Stimulated activated CD4-positive, alpha-beta T cell treated with anti-CD3 and anti-CD28 coated beads, Interleukin-2, amount 100 ng/mL, for 4 hours (primary cell): Measurements from ENCODE around the gene TRIM40.
"Not testable (repeated sequence)": the region's sequence is repeated elsewhere in the genome, so short reads cannot be mapped to it uniquely, and the experiment has no call there.

ENCODE experiments used
- DNase-seq: peaks from one replicate; pipeline ENCODE4 v3.0.0-alpha.2; 2020; ENCODE audit warnings: low read depth

Gene TRIM40

GRCh38 chr6:30113841-30114240 is 22.1 kb upstream of the TRIM40 start:
- DNase-seq, result no peak

- no peak for DNase-seq
These were observed 19.2 kb upstream of the TRIM40 start for GRCh38 chr6:30116724-30117123.

DNA sequence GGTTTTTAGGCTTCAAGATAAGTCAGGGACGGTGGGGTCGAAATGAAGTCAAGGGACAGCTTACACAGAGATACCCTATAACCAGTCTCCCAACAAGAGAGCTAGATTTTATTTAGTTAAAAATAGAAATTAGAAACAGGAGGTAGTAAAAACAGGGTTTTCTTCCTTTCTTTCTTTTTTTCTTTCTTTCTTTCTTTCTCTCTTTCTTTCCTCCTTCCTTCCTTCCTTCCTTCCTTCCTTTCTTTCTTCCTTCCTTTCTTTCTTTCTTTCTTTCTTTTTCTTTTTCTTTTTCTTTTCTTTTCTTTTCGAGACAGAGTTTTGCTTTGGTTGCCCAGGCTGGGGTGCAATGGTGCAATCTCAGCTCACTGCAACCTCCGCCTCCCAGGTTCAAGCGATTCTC is 17.2 kb upstream of the TRIM40 start:
- not testable (repeated sequence) for DNase-seq

- DNase-seq, result no peak
These were observed 14.2 kb upstream of the TRIM40 start for GRCh38 chr6:30121446-30122366.

DNA sequence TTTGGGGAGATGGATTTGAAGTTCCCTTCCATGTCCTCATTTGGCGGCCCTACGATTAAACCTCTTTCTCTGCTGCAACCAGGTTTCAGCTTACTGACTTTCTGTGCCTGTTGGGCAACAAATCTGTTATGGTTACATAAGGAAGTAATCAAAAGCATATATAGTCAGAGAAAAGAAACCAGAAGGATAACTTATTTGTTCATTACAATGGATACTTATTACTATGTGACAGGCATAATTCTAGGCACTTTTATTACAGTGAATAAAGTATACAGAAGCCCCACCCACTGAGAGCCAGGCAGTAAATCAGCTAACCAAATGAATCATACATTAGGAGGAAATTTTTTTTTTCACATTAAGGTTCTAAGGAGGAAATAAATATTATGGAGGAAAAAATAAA is 13.4 kb upstream of the TRIM40 start:
- DNase-seq, result no peak

DNA sequence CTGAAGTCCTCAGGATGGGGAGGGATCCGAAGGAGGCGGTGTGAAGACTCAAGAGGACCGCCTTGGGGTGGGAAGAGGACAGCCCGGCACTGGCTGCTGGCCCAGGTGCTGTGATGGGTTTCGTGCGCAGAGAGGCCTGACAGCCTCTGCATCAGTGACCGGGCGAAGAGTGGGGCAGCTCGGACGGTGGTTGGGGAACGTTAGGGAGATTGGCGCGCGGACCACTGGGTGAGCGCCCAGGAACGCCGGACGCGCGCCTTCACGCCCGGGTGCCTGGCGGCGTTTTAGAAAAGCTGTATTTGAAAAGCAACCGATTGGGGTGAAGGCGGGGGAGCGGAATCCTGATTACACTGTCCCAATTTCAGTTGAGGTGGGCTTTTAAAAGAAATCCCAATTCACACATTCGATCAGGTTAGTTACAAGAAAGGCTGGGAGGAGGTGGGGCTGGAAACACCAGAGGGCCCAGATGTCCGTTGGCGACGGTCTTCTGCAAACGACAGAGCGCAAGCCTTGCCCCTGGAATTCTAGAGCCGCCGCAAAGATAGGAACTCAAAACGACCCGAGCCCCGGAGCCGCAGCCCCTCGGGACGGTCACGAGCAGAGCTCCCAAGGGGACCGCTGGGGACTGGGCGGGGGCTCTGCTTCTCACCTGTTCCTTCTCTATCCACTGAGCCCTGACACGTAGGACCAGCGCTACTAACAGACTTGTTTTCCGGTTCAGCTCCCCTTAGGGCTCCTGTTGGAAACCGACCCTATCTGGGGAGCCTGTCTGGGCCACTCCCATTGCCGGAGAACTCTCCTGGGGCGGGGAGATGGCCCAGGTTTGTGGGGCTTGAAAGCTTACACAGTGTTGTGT is 8.5 kb upstream of the TRIM40 start:
- no peak for DNase-seq

DNA sequence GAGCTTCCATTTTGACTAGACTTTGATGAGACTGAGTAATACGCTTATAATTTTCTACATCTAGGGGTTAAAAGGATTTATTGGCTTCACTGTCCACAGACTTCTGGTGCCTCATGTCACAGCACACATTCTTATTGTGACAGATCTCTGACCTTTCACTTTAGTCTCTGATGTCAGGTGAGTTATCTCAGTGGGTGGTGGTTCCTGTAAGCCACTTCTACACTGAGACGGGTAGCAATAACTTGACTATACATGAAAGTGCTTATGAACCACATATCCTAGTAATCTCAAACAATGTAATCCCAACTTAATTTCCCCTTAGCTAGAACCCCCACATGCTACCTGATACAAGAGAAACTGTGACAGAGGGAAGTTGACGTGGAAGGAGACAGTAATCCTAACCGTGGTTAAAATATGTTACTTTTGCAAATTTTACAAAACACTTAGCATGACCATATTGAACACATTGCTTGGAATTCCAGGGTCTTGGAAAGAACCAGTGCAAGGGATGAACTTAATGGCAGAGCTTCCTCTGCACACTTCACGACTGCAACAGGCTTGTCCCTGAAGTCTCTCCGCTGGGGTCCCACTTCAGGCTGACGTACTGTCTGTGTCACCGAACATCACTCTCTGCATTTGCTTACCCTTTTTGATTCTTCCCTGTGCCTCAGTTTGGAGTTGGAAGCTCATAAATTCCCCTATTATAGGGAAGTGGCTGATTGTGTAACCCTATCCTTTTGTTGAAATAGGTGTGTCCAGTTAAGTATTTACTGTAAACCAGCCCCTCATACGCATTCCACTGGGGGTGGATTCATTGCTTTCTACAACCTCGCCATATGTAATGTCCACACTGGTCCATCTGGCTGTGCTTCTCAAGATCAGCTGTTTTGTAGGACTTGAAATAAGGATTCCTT is 6.4 kb upstream of the TRIM40 start:
- no peak for DNase-seq

DNA sequence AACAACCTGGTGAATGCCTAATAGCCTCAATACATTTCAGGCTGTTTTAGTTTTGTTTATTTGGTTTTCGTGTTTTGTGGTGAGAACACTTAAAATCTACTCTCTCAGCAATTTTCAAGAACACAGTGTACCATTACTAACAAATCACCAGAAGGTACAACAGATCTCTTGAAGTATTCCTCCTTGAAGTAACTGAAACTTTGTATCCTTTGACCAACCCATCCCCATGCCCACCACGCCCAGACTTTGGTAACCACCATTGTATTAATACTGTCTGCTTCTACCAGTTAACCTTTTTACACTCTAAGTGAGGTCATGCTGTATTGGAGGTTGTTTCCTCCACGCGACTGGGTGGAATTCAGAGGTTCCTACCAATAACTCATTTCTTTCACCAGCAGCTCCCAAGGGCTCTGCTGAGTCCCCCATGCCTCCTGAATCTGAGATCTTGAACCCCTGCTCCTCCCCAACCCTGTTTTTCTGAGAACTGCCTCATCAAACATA is 5.7 kb upstream of the TRIM40 start:
- no peak for DNase-seq

DNA sequence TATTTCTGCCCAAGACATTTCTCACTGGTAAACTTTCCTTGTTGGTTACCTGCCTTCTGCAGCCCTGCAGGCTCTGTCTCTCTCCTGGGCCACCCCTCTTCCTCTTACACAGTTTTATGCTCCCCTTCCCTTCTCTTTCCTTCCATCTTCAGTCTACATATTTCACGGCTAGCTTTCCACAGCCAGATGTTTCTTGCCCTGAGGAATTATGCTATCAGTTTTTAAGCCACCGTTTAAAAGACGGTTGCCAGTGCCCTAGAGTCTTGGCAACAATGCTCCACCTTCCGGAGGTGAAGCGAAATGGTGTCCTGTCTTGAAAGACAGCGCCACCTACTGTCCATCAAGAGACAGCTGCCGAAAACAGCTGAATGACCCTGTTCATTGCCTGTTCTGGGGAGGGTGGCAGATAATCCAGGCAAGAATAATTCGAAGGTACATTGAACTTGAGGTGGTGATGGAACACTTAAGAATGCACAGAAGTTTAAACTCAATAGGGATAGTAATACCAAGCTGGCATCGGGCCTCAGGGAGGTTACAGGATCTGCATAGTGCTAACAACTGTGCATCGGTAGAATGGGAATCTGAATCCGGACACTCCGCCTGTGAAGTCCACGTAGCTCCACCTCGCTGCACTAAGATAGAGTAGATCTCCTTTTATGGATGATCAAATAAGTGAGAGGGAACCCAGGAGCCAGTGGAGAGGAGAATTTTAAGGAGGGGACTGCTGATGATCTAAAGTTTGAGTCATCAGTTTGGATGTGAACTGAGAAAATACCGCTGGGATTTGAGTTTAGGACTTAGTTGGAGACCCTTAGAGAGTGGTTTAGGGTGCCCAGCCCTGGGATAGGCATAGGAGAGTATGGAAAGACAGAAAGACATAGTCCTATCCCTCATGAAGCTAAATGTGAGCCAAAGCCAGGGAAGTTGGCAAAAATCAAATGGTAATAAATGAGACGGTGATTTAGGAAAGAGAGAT is 4.8 kb upstream of the TRIM40 start:
- DNase-seq, result peak; percentile 58

DNA sequence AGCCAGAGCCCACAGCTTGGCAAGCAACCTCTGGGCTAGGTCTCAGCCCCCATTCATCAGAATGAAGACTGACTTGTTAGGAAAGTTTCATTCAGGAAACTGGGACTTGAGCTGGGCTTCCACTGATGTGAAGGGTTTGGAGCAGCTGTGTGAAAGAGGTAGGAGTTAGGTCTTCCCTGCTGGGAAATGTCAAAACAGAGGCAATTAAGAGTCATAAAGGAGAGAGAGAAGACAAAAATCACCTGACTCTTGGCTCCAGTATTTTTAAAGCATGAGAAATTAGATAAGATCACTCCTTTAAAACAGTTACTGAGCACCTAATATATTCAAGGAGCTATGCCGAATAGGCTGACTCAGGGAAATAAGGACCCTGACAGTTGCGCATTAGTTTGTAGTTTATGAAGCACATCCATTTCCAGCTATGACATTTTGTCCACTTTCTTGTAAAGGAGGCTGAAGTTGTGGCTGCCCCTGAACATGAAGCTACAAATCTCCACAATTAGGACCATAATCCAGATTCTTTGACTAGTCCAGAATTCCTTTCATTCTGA is 3.9 kb upstream of the TRIM40 start:
- no peak for DNase-seq

- DNase-seq, result no peak
These were observed 793 bp upstream of the TRIM40 start for GRCh38 chr6:30135147-30135546.

- DNase-seq, result no peak
These were observed 788 bp downstream of the TRIM40 start for GRCh38 chr6:30136570-30137286.

DNA sequence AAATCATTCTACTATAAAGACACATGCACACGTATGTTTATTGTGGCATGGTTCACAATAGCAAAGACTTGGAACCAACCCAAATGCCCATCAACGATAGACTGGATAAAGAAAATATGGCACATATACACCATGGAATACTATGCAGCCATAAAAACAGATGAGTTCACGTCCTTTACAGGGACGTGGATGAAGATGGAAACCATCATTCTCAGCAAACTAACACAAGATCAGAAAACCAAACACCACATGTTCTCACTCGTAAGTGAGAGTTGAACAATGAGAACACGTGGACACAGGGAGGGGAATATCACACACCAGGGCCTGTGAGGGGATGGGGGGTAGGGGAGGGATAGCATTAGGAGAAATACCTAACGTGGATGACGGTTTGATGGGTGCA is 4.3 kb downstream of the TRIM40 start:
- not testable (repeated sequence) for DNase-seq

GRCh38 chr6:30142665-30143064 is 6.7 kb downstream of the TRIM40 start:
- no peak for DNase-seq

DNA sequence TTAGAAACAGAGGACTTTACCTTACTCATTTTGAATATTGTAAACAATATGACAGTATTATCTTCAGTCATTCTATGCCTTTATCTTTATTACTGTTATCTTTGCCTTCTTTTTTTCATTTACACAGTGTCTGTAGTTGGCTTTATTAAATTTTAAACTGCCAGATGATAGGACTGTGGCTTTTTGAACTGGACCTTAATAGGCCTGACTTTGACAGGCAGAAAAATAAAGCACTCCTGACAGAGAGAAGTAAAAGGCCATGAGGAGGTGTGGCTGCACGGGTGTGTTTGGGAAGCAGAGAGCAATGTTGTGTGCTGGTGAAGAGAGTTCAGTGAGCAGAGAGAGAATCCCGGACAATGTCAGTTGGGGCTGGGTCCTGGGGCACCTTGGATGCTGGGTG is 7.8 kb downstream of the TRIM40 start:
- DNase-seq, result no peak

DNA sequence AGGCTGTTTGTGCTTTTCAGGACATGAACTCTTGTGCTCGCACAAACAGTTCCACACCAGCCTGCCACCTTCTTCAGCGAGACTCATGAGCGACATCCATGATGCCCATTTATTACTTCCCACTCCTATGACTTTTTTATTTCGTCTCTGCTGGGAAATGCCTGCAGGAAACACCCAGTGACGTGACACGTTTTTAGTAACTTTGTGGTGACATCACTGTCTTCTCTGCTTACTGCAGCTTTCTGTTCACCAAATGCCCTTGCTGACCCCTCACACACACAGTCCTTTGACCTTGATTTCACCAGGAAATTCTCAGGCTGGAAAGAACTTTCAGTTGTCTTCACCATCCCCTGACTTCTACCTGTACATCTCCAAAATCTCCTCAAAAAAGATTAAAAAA is 8.9 kb downstream of the TRIM40 start:
- no peak for DNase-seq

GRCh38 chr6:30145818-30146217 is 9.9 kb downstream of the TRIM40 start:
- DNase-seq, result no peak

GRCh38 chr6:30147096-30147495 is 11.2 kb downstream of the TRIM40 start:
- DNase-seq, result no peak

GRCh38 chr6:30149234-30149633 is 13.3 kb downstream of the TRIM40 start:
- no peak for DNase-seq
